Stimulated activated CD8-positive, alpha-beta memory T cell treated with anti-CD3 and anti-CD28 coated beads, Interleukin-12 subunit alpha, Interleukin-12 subunit beta, amount 100 ng/mL, for 24 hours (primary cell): Measurements from ENCODE around the gene BRCA1.
"Not testable (repeated sequence)": the region's sequence is repeated elsewhere in the genome, so short reads cannot be mapped to it uniquely, and the experiment has no call there.

ENCODE experiments used
- DNase-seq: peaks from one replicate; pipeline ENCODE4 v3.0.0-alpha.2; 2020; ENCODE audit errors: extremely low read depth

The BRCA1 gene

GRCh38 chr17:43125133-43125966 is at the start of gene BRCA1:
TSS of gene BRCA1 (minus strand) at chr17:43125364. CDS start at chr17:43124096, 1,268 bp downstream.
- peak; percentile 76 for DNase-seq

DNA sequence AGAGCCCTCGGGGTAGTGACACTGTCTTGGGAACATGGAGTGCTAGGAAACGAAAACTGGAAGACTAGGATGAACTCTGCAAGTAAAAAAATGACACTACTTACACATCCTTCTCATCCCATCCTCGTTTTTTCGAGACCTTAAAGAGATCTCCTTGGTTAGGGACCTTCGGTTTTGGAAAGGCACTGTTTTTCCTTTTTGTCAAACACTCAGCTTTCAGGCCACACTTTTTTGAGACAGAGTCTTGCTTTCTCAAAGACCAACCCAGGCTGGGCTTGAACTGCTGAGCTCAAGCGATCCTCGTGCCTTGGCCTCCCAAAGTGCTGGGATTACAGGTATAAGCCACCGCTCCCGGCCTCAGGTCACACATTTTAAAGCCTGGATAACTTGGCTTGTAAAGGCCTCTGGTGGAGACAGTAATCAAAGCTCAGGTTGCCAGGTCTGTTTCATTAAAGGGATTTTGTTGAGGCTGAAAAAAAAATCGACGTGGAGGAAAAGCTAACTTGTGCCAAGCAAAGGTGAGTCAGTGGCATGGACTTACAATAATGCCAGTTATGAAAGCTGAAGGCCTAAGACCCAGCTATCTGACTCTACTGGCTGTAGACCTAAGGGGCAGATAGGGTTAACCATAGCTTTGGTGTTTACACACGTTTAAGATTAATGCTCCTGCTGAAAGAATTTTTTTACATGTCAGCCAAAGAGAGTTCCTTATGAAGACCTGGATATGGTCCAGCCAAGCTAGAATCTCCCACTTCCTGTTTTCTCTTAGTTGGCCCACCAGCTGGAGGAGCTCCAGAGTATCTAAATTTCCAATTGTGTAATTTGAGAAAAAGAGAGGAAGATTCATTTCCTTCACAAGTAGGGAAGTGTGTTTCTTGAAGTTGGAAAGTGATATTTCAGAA is 46.7 kb upstream of the BRCA1 start:
- DNase-seq = no peak

DNA sequence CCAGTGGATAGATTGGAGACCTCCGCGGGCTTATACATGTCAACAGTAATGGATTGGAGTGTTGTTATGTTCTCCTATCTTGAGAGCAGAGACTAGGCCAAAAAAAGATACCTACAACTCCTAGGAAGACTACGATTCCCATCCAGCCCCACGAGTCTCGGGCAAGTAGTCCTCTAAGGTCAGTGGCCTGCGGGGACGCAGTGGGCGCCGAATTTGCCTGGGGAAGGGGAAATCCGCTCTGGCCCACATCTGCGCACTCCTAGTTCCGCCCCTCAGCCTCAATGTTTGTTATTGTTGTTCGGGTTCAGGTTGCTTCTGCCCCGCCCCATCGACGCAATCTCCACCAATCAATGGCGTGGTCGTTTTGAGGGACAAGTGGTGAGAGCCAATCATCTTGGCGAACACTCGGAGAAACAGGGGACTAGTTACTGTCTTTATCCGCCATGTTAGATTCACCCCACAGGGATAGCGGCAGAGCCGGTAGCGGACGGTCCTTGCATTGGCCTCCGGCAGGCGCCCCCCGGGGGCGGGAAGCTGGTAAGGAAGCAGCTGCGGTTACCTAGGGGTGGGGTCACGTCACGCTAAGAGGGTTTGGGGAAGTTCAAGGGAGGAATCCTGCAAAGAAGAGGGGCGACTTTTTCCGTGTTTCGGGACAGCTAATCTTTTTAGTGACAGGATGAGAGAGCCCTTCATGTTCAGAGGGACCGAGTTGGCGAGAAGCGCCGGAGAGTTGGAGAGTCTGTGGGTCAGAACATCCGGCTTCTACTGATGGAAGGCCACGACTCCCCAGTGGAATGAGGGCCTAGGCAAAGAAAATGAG is 45.8 kb upstream of the BRCA1 start, which contains the start of gene NBR1:
NBR1 (plus strand) TSS at position 449 of the 820 bp plus-strand sequence. CDS start 4,586 bp downstream, outside the sequence.
- DNase-seq = peak; percentile 84

GRCh38 chr17:43170140-43170765 is 45.1 kb upstream of the BRCA1 start:
- peak; percentile 69 for DNase-seq

- DNase-seq = no peak
Observed at GRCh38 chr17:43169561-43170139, 44.5 kb upstream of the BRCA1 start.

GRCh38 chr17:43165971-43166370 is 40.8 kb upstream of the BRCA1 start:
- not testable (repeated sequence) for DNase-seq

- not testable (repeated sequence) for DNase-seq
Observed at GRCh38 chr17:43159957-43160356, 34.8 kb upstream of the BRCA1 start.

DNA sequence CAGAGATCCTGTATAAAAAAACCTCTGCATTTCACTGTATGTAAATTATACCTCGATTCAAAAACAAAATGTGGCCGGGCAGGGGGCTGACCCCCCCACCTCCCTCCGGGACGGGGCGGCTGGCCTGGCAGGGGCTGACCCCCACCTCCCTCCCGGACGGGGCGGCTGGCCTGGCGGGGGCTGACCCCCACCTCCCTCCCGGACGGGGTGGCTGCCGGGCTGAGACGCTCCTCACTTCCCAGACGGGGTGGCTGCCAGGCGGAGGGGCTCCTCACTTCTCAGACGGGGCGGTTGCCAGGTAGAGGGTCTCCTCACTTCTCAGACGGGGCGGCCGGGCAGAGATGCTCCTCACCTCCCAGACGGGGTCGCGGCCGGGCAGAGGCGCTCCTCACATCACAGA is 34.1 kb upstream of the BRCA1 start:
- DNase-seq = not testable (repeated sequence)

GRCh38 chr17:43155666-43156065 is 30.5 kb upstream of the BRCA1 start:
- DNase-seq = no peak

- DNase-seq = not testable (repeated sequence)
Observed at GRCh38 chr17:43153197-43153835, 28.2 kb upstream of the BRCA1 start.

- no peak for DNase-seq
Observed at GRCh38 chr17:43151880-43152456, 26.8 kb upstream of the BRCA1 start.

GRCh38 chr17:43146649-43147048 is 21.5 kb upstream of the BRCA1 start:
- no peak for DNase-seq

- DNase-seq = no peak
Observed at GRCh38 chr17:43143201-43143600, 18.0 kb upstream of the BRCA1 start.

- DNase-seq = no peak
Observed at GRCh38 chr17:43142153-43142552, 17.0 kb upstream of the BRCA1 start.

DNA sequence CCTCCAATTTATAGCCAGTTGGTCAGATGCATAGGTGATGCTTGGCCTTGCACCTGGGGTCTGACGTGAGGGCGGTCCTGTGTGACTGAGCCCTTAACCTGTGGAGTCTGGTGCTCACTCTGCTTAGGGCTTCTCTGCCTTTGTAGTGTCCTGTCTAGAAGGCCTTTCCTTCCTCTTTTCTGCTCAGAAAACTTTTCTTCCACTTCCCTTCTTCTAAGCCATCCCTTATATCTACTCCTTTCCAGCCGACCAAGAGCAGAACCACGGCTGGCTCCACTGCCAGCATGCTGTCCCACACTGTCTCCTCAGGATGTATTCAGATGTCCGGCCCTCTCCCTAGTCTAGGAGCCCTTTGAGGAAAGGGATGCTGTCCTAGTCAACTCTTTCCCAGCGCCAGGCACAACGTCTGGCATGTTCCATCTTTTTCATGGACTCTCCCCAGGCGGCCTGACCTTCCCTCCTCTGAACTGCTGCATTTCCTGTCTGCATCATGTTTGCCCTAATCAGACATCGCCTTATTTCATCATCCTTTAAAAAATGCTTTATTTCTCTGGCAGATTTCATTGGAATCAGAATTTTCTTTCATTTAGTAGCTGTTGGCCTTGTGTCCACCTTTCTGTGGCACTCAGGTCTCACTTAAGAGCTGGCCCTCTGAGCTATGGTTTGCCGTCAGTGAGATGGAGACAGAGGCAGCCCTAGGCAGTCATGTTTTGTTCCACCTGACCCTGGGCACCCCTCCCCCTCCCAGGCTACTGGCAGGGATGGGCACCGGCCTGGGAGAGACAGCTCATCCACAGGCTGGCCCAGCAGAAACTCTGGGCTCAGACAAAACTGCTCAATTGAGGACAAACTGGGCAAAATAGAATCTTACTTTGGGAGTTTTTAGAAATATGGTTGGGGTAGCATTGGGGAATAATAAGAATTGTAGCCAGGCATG is 15.5 kb upstream of the BRCA1 start:
- DNase-seq = no peak

DNA sequence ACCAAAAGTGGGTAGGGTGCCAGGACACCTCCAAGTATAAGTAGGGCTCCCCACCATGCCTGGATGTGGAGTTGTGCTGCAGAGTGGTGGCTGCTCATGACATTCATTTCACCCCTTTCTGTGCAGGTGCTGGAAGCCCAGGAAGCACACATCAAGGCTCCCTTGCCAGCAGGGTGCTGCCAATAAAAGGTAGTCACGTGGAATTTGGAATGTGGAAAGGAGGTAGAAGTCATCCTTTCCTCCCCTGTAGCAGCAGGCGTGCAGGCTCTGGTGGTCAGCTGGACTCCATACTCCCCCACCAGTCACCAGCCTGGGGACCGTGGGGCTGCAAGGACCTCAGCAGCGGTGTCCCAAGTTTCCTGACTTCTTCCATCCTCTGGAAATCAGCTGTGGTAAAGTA is 13.4 kb upstream of the BRCA1 start:
- not testable (repeated sequence) for DNase-seq

DNA sequence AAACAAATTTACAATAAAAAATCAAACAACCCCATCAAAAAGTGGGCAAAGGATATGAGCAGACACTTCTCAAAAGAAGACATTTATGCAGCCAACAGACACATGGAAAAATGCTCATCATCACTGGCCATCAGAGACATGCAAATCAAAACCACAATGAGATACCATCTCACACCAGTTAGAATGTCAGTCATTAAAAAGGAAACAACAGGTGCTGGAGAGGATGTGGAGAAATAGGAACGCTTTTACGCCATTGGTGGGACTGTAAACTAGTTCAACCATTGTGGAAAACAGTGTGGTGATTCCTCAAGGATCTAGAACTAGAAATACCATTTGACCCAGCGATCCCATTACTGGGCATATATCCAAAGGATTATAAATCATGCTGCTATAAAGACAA is 11.4 kb upstream of the BRCA1 start:
- not testable (repeated sequence) for DNase-seq

GRCh38 chr17:43135454-43135819 is 10.3 kb upstream of the BRCA1 start:
- DNase-seq = no peak
